ENCODE measurements around the gene ITPR2.
"Not testable (repeated sequence)": the region's sequence is repeated elsewhere in the genome, so short reads cannot be mapped to it uniquely, and the experiment has no call there.

The ITPR2 gene

DNA sequence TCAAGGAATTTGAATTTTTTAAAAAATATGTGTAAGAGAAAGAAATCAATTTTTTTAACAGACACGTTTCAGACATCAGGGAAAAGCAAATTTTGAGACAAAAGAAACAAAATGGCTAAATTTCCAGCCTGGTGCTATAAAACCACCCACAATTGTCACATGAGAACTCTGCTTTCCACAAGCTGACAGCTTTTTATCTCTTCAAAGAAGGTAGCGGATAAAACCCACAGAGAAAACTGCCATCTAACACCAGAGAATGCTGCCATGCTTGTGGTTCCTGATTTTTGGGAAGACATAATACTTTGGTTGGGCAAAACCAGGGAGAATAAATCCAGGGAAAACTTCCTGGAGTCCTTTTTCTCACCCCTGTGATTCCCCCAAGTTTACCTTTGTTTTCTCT lies 10.3 kb upstream of the ITPR2 start:
- ChIA-PET POLR2A (no interaction called here), CTCF (interaction anchor here (1.0 to 4.5 kb wide), 7 partner anchors 9 to 42 kb away, joined by 3 to 29 read pairs (median 6); partner anchors contain the start of gene ITPR2)
- DNase-seq (ENCODE audit: extremely low spot score): no peak
- TF ChIP-seq, protein P1, sequence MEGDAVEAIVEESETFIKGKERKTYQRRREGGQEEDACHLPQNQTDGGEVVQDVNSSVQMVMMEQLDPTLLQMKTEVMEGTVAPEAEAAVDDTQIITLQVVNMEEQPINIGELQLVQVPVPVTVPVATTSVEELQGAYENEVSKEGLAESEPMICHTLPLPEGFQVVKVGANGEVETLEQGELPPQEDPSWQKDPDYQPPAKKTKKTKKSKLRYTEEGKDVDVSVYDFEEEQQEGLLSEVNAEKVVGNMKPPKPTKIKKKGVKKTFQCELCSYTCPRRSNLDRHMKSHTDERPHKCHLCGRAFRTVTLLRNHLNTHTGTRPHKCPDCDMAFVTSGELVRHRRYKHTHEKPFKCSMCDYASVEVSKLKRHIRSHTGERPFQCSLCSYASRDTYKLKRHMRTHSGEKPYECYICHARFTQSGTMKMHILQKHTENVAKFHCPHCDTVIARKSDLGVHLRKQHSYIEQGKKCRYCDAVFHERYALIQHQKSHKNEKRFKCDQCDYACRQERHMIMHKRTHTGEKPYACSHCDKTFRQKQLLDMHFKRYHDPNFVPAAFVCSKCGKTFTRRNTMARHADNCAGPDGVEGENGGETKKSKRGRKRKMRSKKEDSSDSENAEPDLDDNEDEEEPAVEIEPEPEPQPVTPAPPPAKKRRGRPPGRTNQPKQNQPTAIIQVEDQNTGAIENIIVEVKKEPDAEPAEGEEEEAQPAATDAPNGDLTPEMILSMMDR (IDR thresholded peaks at IDR 0.05; ENCODE audit: control extremely low read depth, extremely low read depth, low read depth, missing control alignments): no peak

DNA sequence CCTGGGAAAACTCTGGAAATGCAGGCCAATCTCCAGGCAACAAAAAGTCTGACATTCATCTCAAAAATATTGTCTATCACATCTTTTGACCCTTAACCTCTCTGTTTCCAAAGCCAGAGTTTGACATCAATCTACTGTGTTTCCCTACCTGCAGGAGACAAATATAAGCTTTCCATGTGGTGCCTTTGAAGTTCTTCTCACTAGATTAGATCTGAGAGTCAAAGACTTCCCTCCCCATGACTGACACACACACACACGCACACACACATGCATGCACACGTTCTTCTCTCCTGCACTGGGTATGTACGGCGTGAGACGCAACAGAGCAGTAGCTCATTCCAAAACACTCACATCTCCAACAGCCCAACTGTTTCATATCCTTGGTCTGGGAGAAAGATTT lies 8.1 kb upstream of the ITPR2 start:
- DNase-seq (ENCODE audit: extremely low spot score): no peak
- ChIA-PET CTCF (interaction anchor here (1.0 to 4.5 kb wide), 3 partner anchors 8 to 44 kb away, joined by 3 to 29 read pairs (median 26); partner anchors contain the start of gene ITPR2), POLR2A (no interaction called here)

DNA sequence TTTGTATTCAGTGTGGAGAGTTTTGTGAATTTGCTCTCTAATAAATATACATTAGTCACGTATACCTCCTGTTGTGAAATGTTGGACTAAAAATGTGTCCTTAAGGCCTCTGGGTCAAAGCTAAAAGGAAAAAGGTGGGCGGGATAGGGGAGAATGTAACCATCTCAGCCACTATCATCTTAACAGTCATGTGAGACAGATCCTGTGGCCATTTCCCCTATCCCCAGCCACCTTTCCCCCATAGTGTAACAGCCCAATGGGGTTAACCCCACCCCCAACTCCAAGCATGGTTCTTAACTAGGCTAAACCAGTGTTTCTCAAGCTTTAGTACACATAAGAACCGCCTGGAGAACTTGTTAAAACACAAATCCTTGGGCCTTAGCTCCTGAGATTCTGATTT lies 6.5 kb upstream of the ITPR2 start:
- CTCF ChIA-PET: interaction anchor here (1.0 kb wide), 1 partner anchor 46 kb away, joined by 4 read pairs; no protein-coding TSS in a partner anchor
- TF ChIP-seq, protein P1 (IDR thresholded peaks at IDR 0.05; ENCODE audit: control extremely low read depth, extremely low read depth, low read depth, missing control alignments): no peak
- no peak for DNase-seq (ENCODE audit: extremely low spot score)
- POLR2A ChIA-PET: no interaction called here

More for the DNA sequence above, 8.1 kb upstream of the ITPR2 start:
- TF ChIP-seq, protein P1 (IDR thresholded peaks at IDR 0.05; ENCODE audit: control extremely low read depth, extremely low read depth, low read depth, missing control alignments): no peak

DNA sequence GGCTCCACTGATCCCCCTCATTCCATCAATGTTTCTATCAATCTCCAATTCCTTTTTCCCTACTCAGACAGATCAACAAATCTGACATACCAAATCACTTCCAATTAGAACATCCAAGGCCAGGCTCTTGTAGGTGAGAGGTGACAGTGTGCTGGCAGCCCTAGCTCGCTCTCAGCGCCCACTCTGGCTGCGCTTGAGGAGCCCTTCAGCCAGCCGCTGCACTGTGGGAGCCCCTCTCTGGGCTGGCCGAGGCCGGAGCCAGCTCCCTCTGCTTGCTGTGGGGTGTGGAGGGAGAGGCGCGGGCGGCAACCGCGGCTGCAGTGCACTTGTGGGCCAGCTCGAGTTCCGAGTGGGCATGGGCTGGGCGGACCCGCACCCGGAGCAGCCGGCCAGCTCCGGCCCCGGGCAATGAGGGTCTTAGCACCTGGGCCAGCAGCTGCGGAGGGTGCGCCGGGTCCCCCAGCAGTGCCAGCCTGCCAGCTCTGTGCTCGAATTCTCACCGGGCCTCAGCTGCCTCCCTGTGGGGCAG lies 6.0 kb upstream of the ITPR2 start:
- POLR2A ChIA-PET: no interaction called here
- CTCF ChIA-PET: interaction anchor here (1.0 to 1.5 kb wide), 4 partner anchors 9 to 137 kb away, joined by 3 to 5 read pairs (median 4); no protein-coding TSS in a partner anchor
- TF ChIP-seq, protein P1 (IDR thresholded peaks at IDR 0.05; ENCODE audit: control extremely low read depth, extremely low read depth, low read depth, missing control alignments): no peak
- no peak for DNase-seq (ENCODE audit: extremely low spot score)

DNA sequence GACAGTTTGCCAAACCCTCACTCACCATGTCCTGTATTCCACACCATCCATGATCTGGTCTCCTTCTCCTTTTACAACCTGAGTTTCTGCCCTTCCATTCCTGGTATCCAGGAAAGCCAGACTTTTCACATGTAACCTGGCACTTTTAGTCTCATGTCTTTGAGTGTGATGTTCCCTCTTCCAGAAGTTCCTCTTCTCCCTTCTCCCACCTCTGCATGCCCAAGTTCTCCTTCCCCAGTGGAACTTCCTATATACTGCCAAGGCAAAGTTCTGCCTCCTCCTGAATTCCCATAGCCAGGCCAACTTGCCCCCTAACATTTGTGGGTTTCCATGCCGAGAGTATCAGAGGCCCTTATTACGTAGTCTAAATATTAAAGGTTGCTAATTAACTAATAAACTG lies 3.2 kb upstream of the ITPR2 start:
- no peak for DNase-seq (ENCODE audit: extremely low spot score)
- TF ChIP-seq, protein P1 (IDR thresholded peaks at IDR 0.05; ENCODE audit: control extremely low read depth, extremely low read depth, low read depth, missing control alignments): no peak
- ChIA-PET CTCF (interaction anchor here (1.5 to 5.7 kb wide), 3 partner anchors 9 to 449 kb away, joined by 3 to 42 read pairs (median 9); no protein-coding TSS in a partner anchor), POLR2A (no interaction called here)

DNA sequence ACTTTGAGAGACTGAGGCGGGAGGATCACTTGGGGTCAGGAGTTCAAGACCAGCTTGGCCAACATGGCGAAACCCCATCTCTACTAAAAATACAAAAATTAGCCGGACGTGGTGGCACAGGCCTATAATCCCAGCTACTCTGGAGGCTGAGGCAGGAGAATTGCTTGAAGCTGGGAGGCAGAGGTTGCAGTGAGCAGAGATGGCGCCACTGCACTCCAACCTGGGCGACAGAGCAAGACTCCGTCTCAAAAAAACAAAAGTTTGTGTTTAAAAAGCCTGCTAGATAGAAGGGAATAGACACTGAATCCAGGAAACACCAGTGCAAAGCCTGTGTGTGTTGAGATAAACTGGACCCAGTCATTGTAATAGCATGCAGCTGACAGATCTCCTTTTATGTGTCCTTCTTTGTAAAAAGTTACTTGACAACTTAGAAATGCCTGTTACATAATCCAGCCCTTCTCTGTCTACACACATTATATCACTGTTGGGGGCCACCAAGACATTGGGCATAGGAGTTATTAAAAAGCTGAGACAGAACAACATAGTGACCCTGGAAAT lies 1.6 kb upstream of the ITPR2 start:
- CTCF ChIA-PET: interaction anchor here (1.7 to 5.7 kb wide), 15 partner anchors 8 to 180 kb away, joined by 5 to 42 read pairs (median 10); partner anchors contain the start of gene TM7SF3
- POLR2A ChIA-PET; DNase-seq (ENCODE audit: extremely low spot score): not testable (repeated sequence)

Data from GM10248 (cell line).